Large intestine (tissue), 3 donors: ENCODE measurements around the gene ARSB. TPM values are rescaled to one million over a fixed set of nuclear protein-coding genes. Genes with fewer than 3 reads are reported as not detected.

Source experiments
- DNase-seq, 2 donors: peaks; one replicate each; pipeline versions ENCODE4 v3.0.0 to v3.0.0-alpha.2; 2013
- H3K27ac ChIP-seq: one replicate; pipeline ENCODE4 v1.5.1; 2013; ENCODE audit warnings: low read length
- H3K27me3 ChIP-seq: 2 replicates; pipeline ENCODE4 v1.6.1; 2013; ENCODE audit warnings: low read length; ENCODE audit not compliant: control insufficient read depth, insufficient read depth
- H3K36me3 ChIP-seq: 2 replicates; pipeline ENCODE4 v1.6.1; 2013; ENCODE audit warnings: low read length; ENCODE audit not compliant: control insufficient read depth, insufficient read depth
- H3K4me1 ChIP-seq: one replicate; pipeline ENCODE4 v1.6.1; 2013; ENCODE audit warnings: low read length; ENCODE audit not compliant: control insufficient read depth, insufficient read depth
- H3K4me3 ChIP-seq: one replicate; pipeline ENCODE4 v1.5.1; 2013; ENCODE audit warnings: low read length
- H3K9me3 ChIP-seq: one replicate; pipeline ENCODE4 v1.6.1; 2013; ENCODE audit warnings: mild to moderate bottlenecking, low read depth, low read length, moderate library complexity; ENCODE audit not compliant: control insufficient read depth
- WGBS: methylation state at CpG from one replicate; pipeline ENCODE4 v1.1.5; 2013; ENCODE audit warnings: low lambda C conversion rate; ENCODE audit not compliant: insufficient coverage; 5-methylcytosine and 5-hydroxymethylcytosine counted together
- polyA plus RNA-seq: library from polyadenylated mRNA; unstranded; fragments of 120-200 nt; gene quantifications from one replicate; pipeline ENCODE4 v1.2.1, GENCODE V29; 2013

The ARSB gene
- polyA plus RNA-seq, 1 donor, result 17.9 TPM

GRCh38 chr5:78845470-78845869 is 139.6 kb downstream of the ARSB start:
- Histone ChIP-seq H3K36me3 (no peaks in the 10 kb centered on the region), H3K4me3 (no peak overlapping the region), H3K9me3 (no peaks in the 10 kb centered on the region), H3K4me1 (no peaks in the 10 kb centered on the region), H3K27ac (no peak overlapping the region), H3K27me3 (no peaks in the 10 kb centered on the region)
- no peak for DNase-seq
- WGBS, result 100% methylated on average over 2 of the region's 3 CpGs

DNA sequence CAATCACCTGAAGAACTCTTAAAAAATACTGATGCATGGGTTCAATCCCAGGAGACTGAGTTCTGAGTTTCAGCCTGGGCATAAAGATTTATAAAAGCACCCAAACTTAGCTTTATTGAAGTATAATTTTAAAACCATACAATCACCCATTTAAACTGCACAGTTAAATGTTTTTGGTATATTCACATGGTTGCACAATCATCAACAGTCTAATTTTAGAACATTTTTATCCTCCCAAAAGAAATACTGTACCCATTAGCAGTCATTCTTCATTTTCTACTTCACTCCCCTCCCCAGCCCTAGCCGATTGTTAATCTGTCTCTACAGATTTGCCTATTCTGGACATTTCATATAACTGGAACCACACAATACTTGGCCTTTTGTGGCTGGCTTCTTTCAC is 141.7 kb downstream of the ARSB start:
- Histone ChIP-seq H3K27ac (no peak overlapping the region), H3K36me3 (no peaks in the 10 kb centered on the region), H3K4me1 (no peaks in the 10 kb centered on the region), H3K27me3 (no peaks in the 10 kb centered on the region), H3K9me3 (no peaks in the 10 kb centered on the region), H3K4me3 (no peak overlapping the region)
- no CpG with 5 or more reads among the region's 1 CpG for WGBS
- no peak for DNase-seq

- no peak for DNase-seq
- Histone ChIP-seq H3K27ac (no peak overlapping the region), H3K27me3 (no peaks in the 10 kb centered on the region), H3K4me1 (no peaks in the 10 kb centered on the region), H3K36me3 (no peaks in the 10 kb centered on the region), H3K9me3 (no peaks in the 10 kb centered on the region), H3K4me3 (no peak overlapping the region)
- WGBS, result 100% methylated on average over 1 of the region's 2 CpGs
These were observed 143.3 kb downstream of the ARSB start for GRCh38 chr5:78841767-78842166.

- H3K27ac ChIP-seq, result no peak overlapping the region
- no peak for DNase-seq
- H3K36me3 ChIP-seq, result no peaks in the 10 kb centered on the region
- WGBS, result no CpG with 5 or more reads among the region's 3 CpGs
- no peak overlapping the region for H3K4me3 ChIP-seq
- no peaks in the 10 kb centered on the region for H3K9me3 ChIP-seq
- no peaks in the 10 kb centered on the region for H3K4me1 ChIP-seq
- H3K27me3 ChIP-seq, result no peaks in the 10 kb centered on the region
These were observed 146.4 kb downstream of the ARSB start for GRCh38 chr5:78838753-78839152.

DNA sequence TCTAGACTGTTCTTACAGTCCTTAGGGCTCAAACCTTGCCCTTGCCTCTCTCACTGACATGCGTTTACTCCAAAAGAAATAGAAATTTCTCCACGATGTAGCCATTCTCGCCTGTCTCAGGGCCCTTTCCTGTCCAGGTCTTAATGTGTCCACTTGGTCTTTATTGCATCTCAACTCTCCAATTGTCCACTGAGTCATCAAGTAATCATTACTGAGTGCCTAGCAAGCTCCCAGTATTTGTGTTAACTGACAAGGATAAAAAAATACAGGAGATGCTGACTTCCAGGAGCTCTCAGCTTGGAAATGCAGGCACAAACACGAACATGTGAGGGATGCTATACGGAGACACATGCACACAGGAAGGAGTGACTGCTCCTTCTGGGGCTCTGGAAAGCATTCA is 147.3 kb downstream of the ARSB start:
- Histone ChIP-seq H3K36me3 (no peaks in the 10 kb centered on the region), H3K27ac (no peak overlapping the region), H3K4me3 (no peak overlapping the region), H3K9me3 (no peaks in the 10 kb centered on the region), H3K4me1 (no peaks in the 10 kb centered on the region), H3K27me3 (no peaks in the 10 kb centered on the region)
- WGBS, result 100% methylated on average over 2 of the region's 5 CpGs
- no peak for DNase-seq

DNA sequence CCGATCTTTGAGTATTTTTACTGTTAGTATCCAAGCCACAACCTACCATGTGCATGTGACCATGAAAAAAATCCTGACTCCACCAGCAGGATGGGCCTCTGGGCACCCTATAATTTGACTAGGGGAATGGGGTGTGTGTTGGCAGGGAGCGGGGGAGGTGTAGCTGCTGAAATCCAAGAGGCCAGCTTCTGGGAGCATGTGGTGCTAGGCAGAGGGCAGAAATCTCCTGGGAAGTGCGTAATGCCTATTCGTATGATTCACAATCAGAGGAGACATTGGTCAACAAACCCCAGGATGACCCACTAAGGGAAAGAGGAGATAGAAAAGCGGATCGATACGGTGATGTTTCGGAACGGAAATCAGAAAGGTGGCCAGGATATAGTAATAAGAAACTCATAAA is 149.9 kb downstream of the ARSB start:
- DNase-seq, result no peak
- H3K9me3 ChIP-seq, result no peaks in the 10 kb centered on the region
- 75% methylated on average over 4 of the region's 9 CpGs for WGBS
- no peaks in the 10 kb centered on the region for H3K27me3 ChIP-seq
- no peak overlapping the region for H3K27ac ChIP-seq
- no peaks in the 10 kb centered on the region for H3K4me1 ChIP-seq
- H3K36me3 ChIP-seq, result no peaks in the 10 kb centered on the region
- no peak overlapping the region for H3K4me3 ChIP-seq

DNA sequence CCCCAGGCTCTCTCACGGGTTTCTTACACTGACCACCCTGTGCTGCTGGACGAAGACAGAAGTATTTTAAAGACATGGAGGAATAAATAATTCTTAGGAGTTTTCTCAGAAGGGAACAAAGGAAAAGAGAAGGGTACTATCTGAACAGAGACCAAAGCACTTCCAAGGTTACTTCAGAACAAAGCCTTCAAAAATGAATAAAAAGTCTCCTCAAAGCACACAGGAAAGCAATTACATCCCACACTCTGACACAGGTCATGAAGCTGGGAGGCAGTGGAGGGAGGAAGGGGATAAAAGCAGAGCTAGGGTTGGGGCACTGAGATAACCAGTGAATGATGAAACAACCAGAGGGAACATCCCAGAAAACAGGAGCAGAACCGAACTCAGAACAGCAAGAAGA is 151.8 kb downstream of the ARSB start:
- WGBS, result no CpG with 5 or more reads among the region's 3 CpGs

DNA sequence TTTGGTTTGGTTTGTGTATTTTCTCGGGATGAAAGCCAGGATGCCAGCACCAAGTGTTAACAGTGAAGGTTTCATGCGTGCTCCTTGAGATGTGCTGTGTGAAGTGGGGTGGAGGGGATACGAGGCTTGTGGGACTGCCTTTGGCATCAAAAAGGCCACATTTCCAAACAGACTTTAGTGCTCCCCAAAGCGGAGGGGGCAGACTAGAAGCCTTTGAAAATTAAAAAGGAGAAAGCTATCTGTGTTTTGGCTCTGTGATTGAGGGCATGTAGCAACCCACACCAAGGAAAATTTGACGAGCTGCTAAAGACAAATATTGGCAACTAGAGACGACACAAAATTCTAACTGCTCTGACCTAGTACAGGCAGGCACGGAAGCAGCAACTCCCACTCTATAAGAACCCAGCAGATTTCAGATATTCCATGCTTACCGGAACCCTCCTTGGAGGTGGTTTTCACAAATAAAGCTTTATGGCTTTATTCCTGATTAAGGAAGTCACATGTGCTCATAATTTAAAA is 154.5 kb downstream of the ARSB start:
- H3K27ac ChIP-seq, result no peak overlapping the region
- no peaks in the 10 kb centered on the region for H3K27me3 ChIP-seq
- 100% methylated on average over 1 of the region's 8 CpGs for WGBS
- no peaks in the 10 kb centered on the region for H3K9me3 ChIP-seq
- no peaks in the 10 kb centered on the region for H3K36me3 ChIP-seq
- H3K4me1 ChIP-seq, result no peaks in the 10 kb centered on the region
- no peak for DNase-seq
- no peak overlapping the region for H3K4me3 ChIP-seq

More for the DNA sequence above, 151.8 kb downstream of the ARSB start:
- Histone ChIP-seq H3K27ac (no peak overlapping the region), H3K36me3 (no peaks in the 10 kb centered on the region), H3K4me1 (no peaks in the 10 kb centered on the region), H3K4me3 (no peak overlapping the region), H3K27me3 (no peaks in the 10 kb centered on the region), H3K9me3 (no peaks in the 10 kb centered on the region)
- DNase-seq, result no peak

DNA sequence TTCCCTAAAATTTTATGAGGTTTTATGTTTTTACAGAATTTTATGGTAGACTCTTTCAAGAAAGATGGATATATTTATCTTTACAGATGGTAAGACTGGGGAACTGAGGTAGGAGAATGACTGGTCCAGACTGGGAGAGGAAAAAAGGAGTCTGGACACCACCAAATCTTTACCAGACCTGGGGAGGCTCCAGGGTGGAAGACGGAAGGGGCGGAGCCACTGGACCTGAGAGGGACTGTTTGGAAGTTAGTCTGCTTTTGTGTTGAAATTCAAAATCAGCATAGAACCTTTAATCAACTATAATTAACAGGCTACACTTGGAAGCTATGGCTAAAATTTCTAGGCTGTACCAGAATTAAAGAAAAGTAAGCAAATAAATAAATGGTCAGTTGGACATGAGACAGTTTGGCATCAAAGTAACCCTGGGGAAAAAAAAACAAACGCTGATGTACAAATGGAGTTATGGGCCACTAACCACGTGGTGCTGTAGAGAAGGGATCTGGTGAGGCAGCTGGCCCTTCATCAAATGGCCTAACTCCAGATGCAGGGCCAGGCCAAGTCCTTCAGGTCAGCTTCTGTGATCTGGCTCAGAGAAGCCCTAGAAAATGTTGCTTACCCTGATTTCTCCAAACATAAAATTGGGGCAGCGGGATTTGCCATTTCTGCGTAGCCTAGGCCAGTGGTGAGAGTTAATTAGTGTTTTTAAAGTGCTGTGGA is 155.1 kb downstream of the ARSB start:
- Histone ChIP-seq H3K27me3 (no peaks in the 10 kb centered on the region), H3K9me3 (no peaks in the 10 kb centered on the region), H3K4me1 (no peaks in the 10 kb centered on the region), H3K27ac (no peak overlapping the region), H3K36me3 (no peaks in the 10 kb centered on the region), H3K4me3 (no peak overlapping the region)
- 100% methylated on average over 2 of the region's 6 CpGs for WGBS
- DNase-seq, result no peak

GRCh38 chr5:78827725-78828124 is 157.4 kb downstream of the ARSB start:
- Histone ChIP-seq H3K4me1 (no peaks in the 10 kb centered on the region), H3K36me3 (no peaks in the 10 kb centered on the region), H3K27me3 (no peaks in the 10 kb centered on the region), H3K4me3 (no peak overlapping the region), H3K9me3 (no peaks in the 10 kb centered on the region), H3K27ac (no peak overlapping the region)
- WGBS, result 84% methylated on average over 3 of the region's 4 CpGs
- DNase-seq, result no peak

GRCh38 chr5:78824831-78825281 is 160.3 kb downstream of the ARSB start:
- H3K9me3 ChIP-seq, result no peaks in the 10 kb centered on the region
- no peaks in the 10 kb centered on the region for H3K36me3 ChIP-seq
- WGBS, result no CpG with 5 or more reads among the region's 2 CpGs
- no peak for DNase-seq
- no peak overlapping the region for H3K27ac ChIP-seq
- H3K27me3 ChIP-seq, result no peaks in the 10 kb centered on the region
- no peak overlapping the region for H3K4me3 ChIP-seq
- H3K4me1 ChIP-seq, result no peaks in the 10 kb centered on the region
